ENCODE data around the gene DLG4.

The DLG4 gene

DNA sequence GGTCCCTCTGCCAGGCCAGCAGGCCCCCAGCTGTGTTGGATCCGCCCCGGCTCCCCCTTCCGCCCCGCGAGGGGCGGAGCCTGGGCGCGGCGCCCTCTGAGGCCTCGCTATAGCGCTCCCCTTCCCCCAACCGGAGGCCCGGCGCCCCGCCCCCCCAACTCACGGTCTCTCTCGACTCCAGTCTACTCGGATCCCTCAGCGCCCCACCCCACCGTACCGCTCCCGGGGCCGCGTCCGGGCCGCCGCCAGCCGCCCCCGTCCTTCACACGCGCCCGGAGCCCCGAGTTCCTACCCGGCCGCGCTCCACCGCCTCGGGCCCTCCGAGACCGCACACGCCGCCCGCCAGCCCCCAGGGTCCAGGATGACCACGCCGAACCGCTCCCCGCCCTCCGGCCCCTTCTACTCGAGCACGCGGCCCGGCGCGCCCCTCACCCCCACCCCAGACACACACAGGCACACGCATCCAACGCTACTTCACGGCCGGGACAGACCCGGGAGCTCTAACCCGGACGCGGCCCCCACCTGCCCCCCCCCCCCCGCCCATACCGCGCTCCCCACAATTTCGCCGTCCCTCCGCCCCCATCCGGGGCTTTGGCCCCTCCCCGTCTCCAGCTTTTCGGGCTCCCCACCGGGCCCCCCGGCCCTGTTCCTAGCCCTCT, 18.3 kb upstream of the DLG4 start:
- Histone ChIP-seq H3K27ac (peak overlapping the region; percentile 95), H3K36me3 (ENCODE audit: insufficient read depth, low read length) (peaks cover 42% of the 10 kb centered on the region), H3K9ac (ENCODE audit: insufficient read length) (peak overlapping the region; percentile 95), H3K4me3 (peak overlapping the region; percentile 95), H3K9me3 (ENCODE audit: low read depth, low read length) (no peaks in the 10 kb centered on the region)
- TF ChIP-seq POLR2AphosphoS5 (IDR thresholded peaks at IDR 0.05; ENCODE audit: borderline replicate concordance, low read depth, low read length) = peak; percentile 46; the same call in 1 of the 2 replicates
- no peak for TF ChIP-seq EZH2 (IDR thresholded peaks at IDR 0.05)
- TF ChIP-seq FOXP2 (optimal IDR thresholded peaks at IDR 0.05; ENCODE audit: control extremely low read depth, extremely low read length, insufficient read depth) = no peak
- DNase-seq (ENCODE audit: low read depth, low spot score) = no peak

DNA sequence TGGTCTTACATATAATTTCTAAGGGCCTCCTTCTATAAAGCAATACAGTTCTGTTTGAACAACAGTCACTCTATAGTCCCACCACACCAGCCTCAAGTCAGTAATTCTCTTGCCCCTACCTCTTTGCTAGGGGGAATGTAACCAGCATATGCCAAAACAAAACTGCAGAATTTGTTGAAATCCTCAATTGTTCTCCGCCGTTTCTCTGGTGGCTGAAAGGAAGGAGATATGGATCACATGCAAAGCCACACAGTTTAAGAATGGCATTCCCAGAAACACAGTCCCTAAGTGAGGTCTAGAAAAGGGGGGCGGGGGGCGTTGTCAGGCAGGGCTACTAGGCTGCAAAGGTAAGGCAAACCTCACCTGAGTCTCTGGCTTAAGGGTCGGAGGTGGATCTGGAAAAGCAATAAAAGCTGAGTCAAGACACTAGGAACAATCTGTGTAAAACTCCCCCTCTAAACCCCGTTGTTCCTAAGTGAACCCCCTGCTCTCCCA, 17.7 kb upstream of the DLG4 start:
- no peak for TF ChIP-seq POLR2AphosphoS5 (IDR thresholded peaks at IDR 0.05; ENCODE audit: borderline replicate concordance, low read depth, low read length)
- no peak for TF ChIP-seq FOXP2 (optimal IDR thresholded peaks at IDR 0.05; ENCODE audit: control extremely low read depth, extremely low read length, insufficient read depth)
- no peak for TF ChIP-seq EZH2 (IDR thresholded peaks at IDR 0.05)
- Histone ChIP-seq H3K9ac (ENCODE audit: insufficient read length) (peak overlapping the region; percentile 95), H3K9me3 (ENCODE audit: low read depth, low read length) (no peaks in the 10 kb centered on the region), H3K27ac (peak overlapping the region; percentile 95), H3K4me3 (peak overlapping the region; percentile 95), H3K36me3 (ENCODE audit: insufficient read depth, low read length) (peaks cover 42% of the 10 kb centered on the region)
- no peak for DNase-seq (ENCODE audit: low read depth, low spot score)

DNA sequence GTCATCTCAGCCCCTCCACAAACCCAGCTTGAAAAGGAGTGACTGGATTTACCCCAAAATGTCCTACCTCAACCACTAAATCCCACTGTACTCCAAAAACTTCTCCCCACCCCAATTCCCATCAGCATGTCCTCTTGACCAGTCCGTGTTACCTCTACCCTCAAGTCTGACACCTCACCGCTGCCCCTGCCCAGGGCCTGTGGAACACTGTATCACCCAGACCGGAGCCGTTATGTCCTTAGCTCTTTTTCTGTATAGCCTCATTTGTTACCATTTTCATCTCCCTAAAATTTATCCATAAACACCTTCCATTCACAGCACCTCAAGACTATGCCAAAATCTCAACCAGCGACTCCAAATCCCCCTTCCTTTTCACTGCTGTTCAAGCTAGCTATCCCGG, 17.2 kb upstream of the DLG4 start:
- no peak for DNase-seq (ENCODE audit: low read depth, low spot score)
- Histone ChIP-seq H3K9ac (ENCODE audit: insufficient read length) (peak overlapping the region; percentile 95), H3K36me3 (ENCODE audit: insufficient read depth, low read length) (peaks cover 42% of the 10 kb centered on the region), H3K27ac (peak overlapping the region; percentile 95), H3K9me3 (ENCODE audit: low read depth, low read length) (no peaks in the 10 kb centered on the region), H3K4me3 (peak overlapping the region; percentile 95; the same call in 1 of the 2 replicates)
- TF ChIP-seq FOXP2 (optimal IDR thresholded peaks at IDR 0.05; ENCODE audit: control extremely low read depth, extremely low read length, insufficient read depth) (no peak), POLR2AphosphoS5 (IDR thresholded peaks at IDR 0.05; ENCODE audit: borderline replicate concordance, low read depth, low read length) (no peak), EZH2 (IDR thresholded peaks at IDR 0.05) (no peak)

DNA sequence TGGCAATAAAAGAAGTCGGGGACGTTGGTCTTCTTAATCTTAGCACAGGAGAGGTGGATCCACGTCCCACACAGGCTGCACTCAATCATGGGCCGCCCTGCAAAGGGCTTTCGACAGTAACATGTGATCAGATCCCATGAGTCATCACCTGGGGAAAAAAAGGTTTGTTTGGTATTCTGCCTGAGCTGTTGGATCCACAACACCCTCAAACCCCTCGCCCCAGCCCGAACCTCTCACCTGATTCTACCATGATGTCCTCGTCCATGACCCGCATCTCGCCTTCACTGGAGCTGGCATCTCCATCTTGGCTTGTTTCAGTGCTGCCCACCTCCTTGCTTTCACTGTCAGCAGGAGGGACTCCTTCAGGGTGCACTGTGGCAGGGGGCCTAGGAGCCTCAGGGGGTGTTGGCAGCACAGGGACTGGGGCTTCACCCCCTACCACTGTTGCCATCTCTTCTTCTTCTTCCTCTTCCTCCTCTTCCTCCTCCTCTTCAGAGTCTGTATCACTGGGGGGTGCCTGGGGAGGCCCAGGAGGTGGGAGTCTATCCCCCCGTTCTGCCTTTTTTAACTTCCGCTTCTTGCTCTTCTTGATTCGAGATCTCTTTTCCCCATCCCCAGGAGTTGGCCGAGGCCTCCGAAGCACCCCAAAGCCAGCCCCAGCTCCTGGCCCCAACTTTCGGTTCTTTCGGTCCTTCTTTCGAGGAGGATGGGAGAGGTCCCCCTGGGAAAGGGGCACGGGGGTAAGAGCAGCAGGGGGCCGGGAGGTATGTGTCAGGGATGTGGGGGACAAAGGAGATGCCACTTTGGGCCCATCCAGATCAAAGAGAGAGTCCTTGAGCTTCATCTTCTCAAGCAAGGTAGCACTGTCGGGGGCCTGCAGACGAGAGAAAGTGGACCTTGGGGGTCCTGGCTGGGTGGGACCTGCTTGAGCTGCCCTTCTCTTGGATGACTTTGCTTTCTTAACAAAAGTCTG, 16.3 kb upstream of the DLG4 start:
- Histone ChIP-seq H3K27ac (peak overlapping the region; percentile 95; the same call in 1 of the 2 replicates), H3K9me3 (ENCODE audit: low read depth, low read length) (no peaks in the 10 kb centered on the region), H3K4me3 (no peak overlapping the region), H3K36me3 (ENCODE audit: insufficient read depth, low read length) (peaks cover 40% of the 10 kb centered on the region), H3K9ac (ENCODE audit: insufficient read length) (no peak overlapping the region)
- TF ChIP-seq EZH2 (IDR thresholded peaks at IDR 0.05) = no peak
- TF ChIP-seq POLR2AphosphoS5 (IDR thresholded peaks at IDR 0.05; ENCODE audit: borderline replicate concordance, low read depth, low read length) = no peak
- no peak for TF ChIP-seq FOXP2 (optimal IDR thresholded peaks at IDR 0.05; ENCODE audit: control extremely low read depth, extremely low read length, insufficient read depth)
- no peak for DNase-seq (ENCODE audit: low read depth, low spot score)

DNA sequence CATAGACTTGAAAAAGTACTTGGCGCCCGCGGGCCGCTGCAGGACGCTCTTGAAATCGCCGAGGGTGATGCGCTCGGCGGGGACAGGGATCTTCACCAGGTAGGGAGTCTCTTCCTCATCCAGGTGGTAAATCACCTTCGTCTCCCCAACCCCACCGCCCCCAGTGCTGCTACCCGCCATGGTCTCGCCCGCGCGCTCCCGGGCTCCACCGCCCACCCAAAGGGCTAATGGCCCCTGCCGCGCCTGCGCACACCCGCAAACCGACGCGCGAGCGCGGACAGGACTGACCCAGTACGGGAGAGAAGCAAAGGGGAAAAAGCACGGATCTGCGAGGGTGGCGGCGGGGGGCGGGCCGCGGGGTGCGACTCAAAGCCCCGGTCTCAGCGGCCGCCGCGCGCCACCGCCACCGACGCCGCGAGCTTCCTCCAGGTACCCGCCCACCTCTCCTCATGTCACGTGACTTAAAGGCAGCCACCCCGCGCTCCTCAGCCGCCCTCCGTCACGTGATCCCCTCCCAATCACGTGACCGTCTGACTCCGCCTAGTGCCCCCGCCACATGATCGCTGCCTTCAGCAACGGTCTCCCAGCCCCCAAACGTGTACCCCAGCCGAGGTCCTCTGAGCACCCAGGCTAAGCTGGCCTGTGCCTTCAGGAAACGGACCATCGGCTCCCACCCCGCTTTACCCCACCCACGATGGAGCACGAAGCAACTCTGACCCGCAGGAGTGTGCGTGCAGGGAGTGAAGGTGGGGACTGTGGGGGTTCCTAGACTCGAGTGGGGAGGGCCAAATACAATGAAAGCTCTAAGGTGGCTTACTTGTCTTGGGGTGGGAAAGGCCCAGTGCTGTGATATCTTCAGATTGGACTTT, 14.7 kb upstream of the DLG4 start, which contains the start of gene DVL2:
Gene DVL2 (minus strand): TSS at position 435 of the 869 bp plus-strand sequence. CDS start 255 bp downstream, at position 180.
- DNase-seq (ENCODE audit: low read depth, low spot score) = no peak
- H3K9me3 ChIP-seq (ENCODE audit: low read depth, low read length) = no peaks in the 10 kb centered on the region
- H3K27ac ChIP-seq = peak within 1 kb of the TSS; percentile 80
- peak within 1 kb of the TSS; percentile 80 for H3K4me3 ChIP-seq
- H3K36me3 ChIP-seq (ENCODE audit: insufficient read depth, low read length) = peaks cover 41% of the 10 kb centered on the region
- H3K9ac ChIP-seq (ENCODE audit: insufficient read length) = peak within 1 kb of the TSS; percentile 88
- TF ChIP-seq POLR2AphosphoS5 (IDR thresholded peaks at IDR 0.05; ENCODE audit: borderline replicate concordance, low read depth, low read length) (peak; percentile 94), EZH2 (IDR thresholded peaks at IDR 0.05) (no peak)

DNA sequence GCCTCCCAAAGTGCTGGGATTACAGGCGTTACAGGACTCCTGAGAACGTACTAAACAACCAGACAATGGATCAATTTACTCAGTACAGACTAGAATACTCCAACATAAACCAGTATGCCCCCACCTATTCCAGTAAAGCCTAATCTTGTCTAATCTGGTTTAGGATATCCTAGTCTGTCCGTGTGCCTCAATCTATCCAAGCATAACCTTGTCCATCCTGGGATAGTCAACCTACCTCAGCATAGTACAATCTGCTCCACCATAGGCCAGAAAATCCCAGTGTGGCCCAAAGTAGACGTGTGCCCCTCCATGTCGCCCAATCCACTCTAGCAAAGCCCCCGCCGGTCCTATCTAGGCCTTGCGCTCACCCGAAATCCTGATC, 14.1 kb upstream of the DLG4 start:
- peaks cover 48% of the 10 kb centered on the region for H3K36me3 ChIP-seq (ENCODE audit: insufficient read depth, low read length)
- peak overlapping the region; percentile 88 for H3K9ac ChIP-seq (ENCODE audit: insufficient read length)
- no peak for DNase-seq (ENCODE audit: low read depth, low spot score)

DNA sequence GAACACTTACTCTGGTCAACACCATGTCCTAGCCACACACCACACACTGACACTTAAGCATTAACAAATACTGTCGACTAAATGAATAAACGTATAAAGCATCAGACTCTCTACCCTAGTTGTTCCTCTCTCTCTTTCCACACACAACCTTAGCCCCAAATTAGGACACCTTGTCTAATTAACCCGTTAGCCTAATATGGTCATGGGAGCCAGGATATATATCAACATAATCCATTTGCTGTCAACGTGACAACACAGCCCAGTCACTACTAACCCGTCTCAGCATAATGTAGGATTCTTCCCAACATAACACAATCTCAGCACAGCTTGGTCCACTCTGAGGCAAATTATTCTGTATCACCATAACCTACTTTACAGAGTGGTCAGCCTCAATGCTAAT, 12.5 kb upstream of the DLG4 start:
- Histone ChIP-seq H3K9me3 (ENCODE audit: low read depth, low read length) (no peaks in the 10 kb centered on the region), H3K27ac (no peak overlapping the region), H3K9ac (ENCODE audit: insufficient read length) (peak overlapping the region; percentile 62), H3K4me3 (peak overlapping the region; percentile 80), H3K36me3 (ENCODE audit: insufficient read depth, low read length) (peaks cover 59% of the 10 kb centered on the region)
- TF ChIP-seq POLR2AphosphoS5 (IDR thresholded peaks at IDR 0.05; ENCODE audit: borderline replicate concordance, low read depth, low read length) (no peak), EZH2 (IDR thresholded peaks at IDR 0.05) (no peak), FOXP2 (optimal IDR thresholded peaks at IDR 0.05; ENCODE audit: control extremely low read depth, extremely low read length, insufficient read depth) (no peak)
- no peak for DNase-seq (ENCODE audit: low read depth, low spot score)

More for the DNA sequence above, 14.1 kb upstream of the DLG4 start:
- H3K4me3 ChIP-seq = peak overlapping the region; percentile 80
- H3K27ac ChIP-seq = peak overlapping the region; percentile 80
- H3K9me3 ChIP-seq (ENCODE audit: low read depth, low read length) = no peaks in the 10 kb centered on the region
- TF ChIP-seq POLR2AphosphoS5 (IDR thresholded peaks at IDR 0.05; ENCODE audit: borderline replicate concordance, low read depth, low read length) (no peak), EZH2 (IDR thresholded peaks at IDR 0.05) (no peak), FOXP2 (optimal IDR thresholded peaks at IDR 0.05; ENCODE audit: control extremely low read depth, extremely low read length, insufficient read depth) (no peak)
